K562 (cell line): Measurements from ENCODE around the gene PRDM12. TPM values are rescaled to one million over a fixed set of nuclear protein-coding genes. Genes with fewer than 3 reads are reported as not detected.

Experiments used
- ATF4 ChIP-seq: fragments of 450-650 bp; formaldehyde crosslinking; IDR thresholded peaks from 2 replicates; pipeline ENCODE4 v1.4.0; 2022; ENCODE audit warnings: mild to moderate bottlenecking, moderate library complexity
- BMI1 ChIP-seq: fragments of 150-350 bp; IDR thresholded peaks from 2 replicates; pipeline ENCODE4 v1.6.1; 2014; ENCODE audit warnings: low read length
- EP300 ChIP-seq: IDR thresholded peaks from 2 replicates; pipeline ENCODE4 v1.6.1; 2012; ENCODE audit warnings: low read length, improper control_type of control experiment
- IRF1 ChIP-seq: sonication (generic); formaldehyde crosslinking; IDR thresholded peaks from 2 replicates; pipeline ENCODE4 v1.8.0; 2022; ENCODE audit warnings: missing genetic modification reagents, mild to moderate bottlenecking, borderline replicate concordance
- MAFK ChIP-seq: IDR thresholded peaks from 2 replicates; pipeline ENCODE4 v1.6.1; 2011; ENCODE audit warnings: low read length, improper control_type of control experiment
- MCM2 ChIP-seq: fragments of 450-650 bp; IDR thresholded peaks from 2 replicates; pipeline ENCODE4 v1.6.1; 2017; ENCODE audit warnings: low read depth, mild to moderate bottlenecking
- NBN ChIP-seq: fragments of 450-650 bp; IDR thresholded peaks from 2 replicates; pipeline ENCODE4 v1.6.1; 2016; ENCODE audit warnings: low read depth, mild to moderate bottlenecking
- NR0B1 ChIP-seq: fragments of 450-650 bp; IDR thresholded peaks from one replicate; pipeline ENCODE4 v1.6.1; 2018; ENCODE audit warnings: mild to moderate bottlenecking, moderate library complexity; ENCODE audit not compliant: partially characterized antibody
- PTTG1 ChIP-seq: fragments of 450-650 bp; IDR thresholded peaks from 2 replicates; pipeline ENCODE4 v1.6.1; 2016; ENCODE audit warnings: low read depth, mild to moderate bottlenecking, missing genetic modification characterization, missing compliant biosample characterization
- RBBP5 ChIP-seq: fragments of 200-600 bp; sonication (generic); IDR thresholded peaks from 2 replicates; pipeline ENCODE4 v1.6.1; 2012; ENCODE audit warnings: borderline replicate concordance, mild to moderate bottlenecking, low read length, control low read depth, inconsistent platforms; ENCODE audit not compliant: insufficient read depth, poor library complexity, severe bottlenecking
- SP2 ChIP-seq: IDR thresholded peaks from 2 replicates; pipeline ENCODE4 v1.6.1; 2011; ENCODE audit warnings: mild to moderate bottlenecking, low read depth, low read length, moderate library complexity; ENCODE audit not compliant: poor library complexity, severe bottlenecking; ENCODE audit errors: extremely low read depth
- TAF15 ChIP-seq: fragments of 200-400 bp; formaldehyde crosslinking; IDR thresholded peaks from 2 replicates; pipeline ENCODE4 v1.6.1; 2017; ENCODE audit warnings: mild to moderate bottlenecking, low read depth, low read length, moderate library complexity
- TEAD2 ChIP-seq: fragments of 450-650 bp; IDR thresholded peaks from 2 replicates; pipeline ENCODE4 v1.6.1; 2016; ENCODE audit warnings: missing genetic modification characterization, control low read depth, missing compliant biosample characterization
- ZEB2 ChIP-seq: fragments of 450-650 bp; IDR thresholded peaks from 2 replicates; pipeline ENCODE4 v1.6.1; 2016
- ZFP91 ChIP-seq: sonication (generic); formaldehyde crosslinking; IDR thresholded peaks from 2 replicates; pipeline ENCODE4 v1.8.0; 2022; ENCODE audit warnings: mild to moderate bottlenecking, missing genetic modification reagents
- ZNF253 ChIP-seq: fragments of 250-450 bp; sonication (Bioruptor Pico); conservative IDR thresholded peaks from 2 replicates; pipeline ENCODE4 v1.6.1; 2021; ENCODE audit warnings: mild to moderate bottlenecking
- ZNF444 ChIP-seq: fragments of 250-450 bp; sonication (Bioruptor Pico); IDR thresholded peaks from 2 replicates; pipeline ENCODE4 v1.4.0; 2020; ENCODE audit warnings: mild to moderate bottlenecking, moderate library complexity
- ZNF449 ChIP-seq: fragments of 250-450 bp; sonication (Bioruptor Pico); IDR thresholded peaks from 2 replicates; pipeline ENCODE4 v1.8.0; 2022; ENCODE audit warnings: moderate library complexity, mild to moderate bottlenecking, inconsistent platforms
- ZNF551 ChIP-seq: fragments of 250-450 bp; sonication (Bioruptor Pico); IDR thresholded peaks from 2 replicates; pipeline ENCODE4 v1.5.0; 2021; ENCODE audit warnings: mild to moderate bottlenecking, moderate library complexity
- polyA plus RNA-seq, 8 experiments: library from polyadenylated mRNA; depleted of rRNA in 4 of 8; stranded (reverse) in 5 of 8; unstranded in 3 of 8; fragments of >200 nt; fragmentation: Nextera tagmentation in 2 of 8; fragmentation: Illumina TruSeq in 1 of 8; extraction: Ambion mirVana in 2 of 8; extraction: Trizol in 1 of 8; gene quantifications; 2 replicates each; pipeline versions ENCODE4 v1.2.1 to v1.2.3, GENCODE V29; 2011 to 2014; ENCODE audit warnings: inconsistent platforms in 1 of 8, missing spikeins in 1 of 8
- total RNA-seq, 7 experiments: library from RNA; depleted of rRNA in 6 of 7; stranded (reverse); fragments of >200 nt in 6 of 7; fragmentation: Illumina TruSeq in 2 of 7; extraction: Trizol in 2 of 7; gene quantifications; 2 replicates each; pipeline versions ENCODE4 v1.2.1 to v1.2.3, GENCODE V29; 2011 to 2021; ENCODE audit warnings: low replicate concordance in 1 of 7
- TF ChIP-seq, protein P1 (sequence below), 2 experiments: IDR thresholded peaks; 2 replicates each; pipeline ENCODE4 v1.6.1; 2011; ENCODE audit warnings: borderline replicate concordance in 1 of 2, control low read depth in 1 of 2, low read depth in 1 of 2, low read length in 1 of 2, mild to moderate bottlenecking in 1 of 2, mixed read lengths in 1 of 2, moderate library complexity in 1 of 2; ENCODE audit not compliant: insufficient read depth in 1 of 2, insufficient read length in 1 of 2, poor library complexity in 1 of 2, severe bottlenecking in 1 of 2; ENCODE audit errors: extremely low read depth in 1 of 2

Gene PRDM12
- total and polyA plus RNA-seq, 9 of the 15 experiments (the other 6 are each of a cell fraction or from before 2014, with no cell fraction given): 0.04 to 0.22 (median 0.07) TPM; not detected in 3

DNA sequence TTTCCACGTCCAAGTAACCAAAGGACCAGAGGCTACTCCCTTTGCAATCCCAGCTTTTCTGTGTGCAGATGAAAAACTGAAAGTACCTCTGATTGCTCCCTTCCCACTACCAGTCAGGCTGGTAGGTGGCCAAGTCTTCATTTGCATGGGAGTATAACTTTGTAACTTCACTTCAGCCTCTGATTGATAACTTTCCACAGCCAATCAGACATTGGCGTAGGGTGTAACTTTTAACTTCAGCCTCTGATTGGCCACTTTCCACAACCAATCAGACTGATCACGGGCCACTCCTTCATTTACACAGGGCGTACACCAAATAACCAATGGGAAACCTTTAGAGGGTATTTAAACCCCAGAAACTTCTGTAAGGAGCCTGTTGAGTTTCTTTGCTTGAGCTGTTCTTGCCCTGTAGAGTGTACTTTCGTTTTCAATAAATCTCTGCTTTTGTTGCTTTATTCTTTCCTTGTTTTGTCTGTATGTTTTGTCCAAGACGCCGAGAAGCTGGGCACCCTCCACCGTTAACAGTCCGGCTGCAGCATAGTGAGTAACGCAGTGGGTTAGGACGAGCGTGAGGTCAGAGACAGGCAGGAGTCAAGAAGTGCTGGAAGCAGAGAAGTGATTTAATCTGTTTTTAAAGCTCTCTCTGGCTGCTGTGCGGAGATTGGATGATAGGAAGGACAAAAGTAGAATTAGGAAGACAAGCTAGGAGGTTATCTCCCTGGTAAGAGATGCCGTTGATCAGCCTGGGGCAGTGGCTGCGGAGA is 25.7 kb downstream of the PRDM12 start (continued):
- TF ChIP-seq IRF1 (CRISPR knock-in tag) (no peak), ATF4 (CRISPR knock-in tag) (no peak), NBN (0 out of 2 replicates have a peak, but pooled peaks have one; percentile 59), TAF15 (no peak), TEAD2 (tag) (no peak), NR0B1 (no peak), EP300 (no peak), RBBP5 (no peak), MCM2 (no peak), BMI1 (no peak), ZNF444 (no peak), ZNF551 (CRISPR knock-in tag) (no peak), ZFP91 (CRISPR knock-in tag) (no peak), ZNF253 (no peak), ZNF449 (CRISPR knock-in tag) (no peak), ZEB2 (no peak), MAFK (no peak), SP2 (peak; percentile 28), PTTG1 (no peak)
- TF ChIP-seq, protein P1, sequence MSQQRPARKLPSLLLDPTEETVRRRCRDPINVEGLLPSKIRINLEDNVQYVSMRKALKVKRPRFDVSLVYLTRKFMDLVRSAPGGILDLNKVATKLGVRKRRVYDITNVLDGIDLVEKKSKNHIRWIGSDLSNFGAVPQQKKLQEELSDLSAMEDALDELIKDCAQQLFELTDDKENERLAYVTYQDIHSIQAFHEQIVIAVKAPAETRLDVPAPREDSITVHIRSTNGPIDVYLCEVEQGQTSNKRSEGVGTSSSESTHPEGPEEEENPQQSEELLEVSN (IDR thresholded peaks at IDR 0.05; ENCODE audit: borderline replicate concordance in 1 of 2, extremely low read depth in 1 of 2, insufficient read depth in 1 of 2, insufficient read length in 1 of 2, low read depth in 1 of 2, low read length in 1 of 2, poor library complexity in 1 of 2, severe bottlenecking in 1 of 2): no peak
